ENCODE data around the gene ARVCF.

- no peak for TF ChIP-seq CTCF (conservative IDR thresholded peaks at IDR 0.05; ENCODE audit: low read depth, low read length)
- TF ChIP-seq EZH2 (IDR thresholded peaks at IDR 0.05; ENCODE audit: borderline replicate concordance, low read depth, low read length, poor library complexity, severe bottlenecking): no peak
These were observed 16.2 kb downstream of the ARVCF start for GRCh38 chr22:20000246-20001081.
